Transverse colon (tissue), 4 donors: Measurements from ENCODE around the gene TMEM150C. TPM values are rescaled to one million over a fixed set of nuclear protein-coding genes. Genes with fewer than 3 reads are reported as not detected.

Experiments
- DNase-seq: peaks from one replicate; pipeline ENCODE4 v3.0.0-alpha.2; 2019
- H3K27ac ChIP-seq, 4 donors: fragments of 200-600 bp; sonication (generic); 2 replicates each; pipeline ENCODE4 v1.5.1; 2016 to 2018; ENCODE audit warnings: inconsistent platforms in 4 of 4
- H3K27me3 ChIP-seq: fragments of 200-600 bp; sonication (generic); 2 replicates; pipeline ENCODE4 v1.5.1; 2017; ENCODE audit warnings: inconsistent platforms
- H3K36me3 ChIP-seq, 4 donors: fragments of 200-600 bp; sonication (generic); 2 replicates each; pipeline ENCODE4 v1.5.1; 2017 to 2019; ENCODE audit warnings: inconsistent platforms in 4 of 4
- H3K4me1 ChIP-seq, 4 donors: fragments of 200-600 bp; sonication (generic); 2 replicates each; pipeline ENCODE4 v1.5.1; 2017 to 2020; ENCODE audit warnings: inconsistent platforms in 4 of 4
- H3K4me3 ChIP-seq, 4 donors: fragments of 200-600 bp; sonication (generic); 1 replicate in 1 of 4; 2 replicates in 3 of 4; pipeline versions ENCODE4 v1.5.1 to v1.6.1; 2017 to 2019; ENCODE audit warnings: inconsistent platforms in 4 of 4
- H3K9me3 ChIP-seq, 2 donors: fragments of 200-600 bp; sonication (generic); 2 replicates each; pipeline ENCODE4 v1.5.1; 2017 to 2019; ENCODE audit warnings: inconsistent platforms in 2 of 2
- EP300 ChIP-seq: sonication (generic); formaldehyde crosslinking; IDR thresholded peaks from one replicate; pipeline ENCODE4 v1.6.1; 2017; ENCODE audit warnings: antibody characterized with exemption, low read depth
- POLR2A ChIP-seq: fragments of 450-650 bp; IDR thresholded peaks from one replicate; pipeline ENCODE4 v1.6.1; 2016; ENCODE audit warnings: antibody characterized with exemption, mild to moderate bottlenecking, moderate library complexity
- POLR2AphosphoS5 ChIP-seq, 3 donors: sonication (generic); formaldehyde crosslinking; IDR thresholded peaks; one replicate each; pipeline ENCODE4 v1.6.1; 2016; ENCODE audit warnings: antibody characterized with exemption in 3 of 3
- WGBS, 2 donors: methylation state at CpG; one replicate each; pipeline ENCODE4 v1.1.5; 2018; ENCODE audit warnings: low coverage in 1 of 2; 5-methylcytosine and 5-hydroxymethylcytosine counted together
- in situ Hi-C, 4 donors: fragments of 200-750 bp; cut with MboI; loops; one replicate each; pipeline versions ENCODE4 v1.15.0 to v1.15.1; 2017; ENCODE audit warnings: low sequenced_read_pairs in 3 of 4, low pct_ligation_motif_present in 1 of 4, low pct_unique_long_range_greater_than_20kb in 1 of 4
- intact Hi-C: fragments of 100-400 bp; cut with DNase I; formaldehyde crosslinking; loops from one replicate; pipeline ENCODE4 v1.15.1; 2023; ENCODE audit warnings: low total_unique reads
- total RNA-seq, 4 donors: library from RNA; depleted of rRNA; stranded (reverse); fragments of >200 nt; gene quantifications; one replicate each; pipeline ENCODE4 v1.1.0, GENCODE V29; 2016
- TF ChIP-seq, protein P1 (sequence below), 5 experiments: fragments of 200-600 bp in 3 of 5; fragments of 450-650 bp in 2 of 5; sonication (generic) in 3 of 5; IDR thresholded peaks; 1 replicate in 2 of 5; 2 replicates in 3 of 5; pipeline ENCODE4 v1.5.1; 2016 to 2017; ENCODE audit warnings: antibody characterized with exemption in 5 of 5, inconsistent platforms in 3 of 5, mild to moderate bottlenecking in 2 of 5, moderate library complexity in 1 of 5

TMEM150C gene
- total RNA-seq, 4 donors from 2014 or later = 0.37 to 6.6 (median 5.9) TPM; not detected in 1

DNA sequence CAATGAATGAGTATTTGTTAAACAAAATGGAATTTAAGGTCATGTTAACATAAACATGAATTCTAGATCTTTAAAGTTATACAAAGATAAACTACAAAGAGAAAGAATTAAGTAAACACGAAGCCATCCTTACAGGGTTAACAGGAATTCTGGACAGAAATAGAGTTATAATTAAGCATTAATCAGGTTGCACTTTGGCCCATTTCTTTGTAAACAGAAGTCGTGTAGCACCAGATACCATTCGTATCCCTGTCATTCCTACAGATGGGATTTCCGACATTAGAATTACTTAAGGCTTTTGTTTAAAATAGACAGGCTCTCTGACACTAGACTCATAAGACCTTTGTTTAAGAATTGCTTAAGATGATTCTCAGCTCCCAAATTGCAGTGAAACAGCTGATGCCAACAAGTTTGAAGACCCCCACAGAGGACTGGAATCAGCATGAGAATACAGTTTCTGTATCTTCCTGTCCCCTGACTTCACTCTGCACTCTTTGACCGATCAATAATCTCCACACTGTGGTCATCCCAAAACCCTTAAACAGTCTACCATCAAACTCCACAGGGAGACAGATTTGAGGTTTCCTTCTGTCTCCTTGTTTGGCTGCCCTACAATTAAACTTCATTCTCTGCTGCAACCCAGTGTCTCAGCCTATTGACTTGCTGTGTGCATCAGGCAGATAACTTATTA is 22.3 kb upstream of the TMEM150C start:
- no peak overlapping the region for H3K4me3 ChIP-seq
- DNase-seq = no peak
- H3K4me1 ChIP-seq = no peaks in the 10 kb centered on the region
- no peak overlapping the region for H3K27ac ChIP-seq
- H3K9me3 ChIP-seq = no peaks in the 10 kb centered on the region
- TF ChIP-seq POLR2A = no peak
- no peak for TF ChIP-seq POLR2AphosphoS5 (IDR thresholded peaks at IDR 0.05)
- no peak for TF ChIP-seq EP300
- TF ChIP-seq, protein P1, sequence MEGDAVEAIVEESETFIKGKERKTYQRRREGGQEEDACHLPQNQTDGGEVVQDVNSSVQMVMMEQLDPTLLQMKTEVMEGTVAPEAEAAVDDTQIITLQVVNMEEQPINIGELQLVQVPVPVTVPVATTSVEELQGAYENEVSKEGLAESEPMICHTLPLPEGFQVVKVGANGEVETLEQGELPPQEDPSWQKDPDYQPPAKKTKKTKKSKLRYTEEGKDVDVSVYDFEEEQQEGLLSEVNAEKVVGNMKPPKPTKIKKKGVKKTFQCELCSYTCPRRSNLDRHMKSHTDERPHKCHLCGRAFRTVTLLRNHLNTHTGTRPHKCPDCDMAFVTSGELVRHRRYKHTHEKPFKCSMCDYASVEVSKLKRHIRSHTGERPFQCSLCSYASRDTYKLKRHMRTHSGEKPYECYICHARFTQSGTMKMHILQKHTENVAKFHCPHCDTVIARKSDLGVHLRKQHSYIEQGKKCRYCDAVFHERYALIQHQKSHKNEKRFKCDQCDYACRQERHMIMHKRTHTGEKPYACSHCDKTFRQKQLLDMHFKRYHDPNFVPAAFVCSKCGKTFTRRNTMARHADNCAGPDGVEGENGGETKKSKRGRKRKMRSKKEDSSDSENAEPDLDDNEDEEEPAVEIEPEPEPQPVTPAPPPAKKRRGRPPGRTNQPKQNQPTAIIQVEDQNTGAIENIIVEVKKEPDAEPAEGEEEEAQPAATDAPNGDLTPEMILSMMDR (IDR thresholded peaks at IDR 0.05) = no peak
- no peaks in the 10 kb centered on the region for H3K36me3 ChIP-seq
- no peaks in the 10 kb centered on the region for H3K27me3 ChIP-seq
- intact Hi-C loops = no loop called here
- 61 to 66% methylated on average over 4 to 5 of the region's 5 CpGs for WGBS, 2 donors
- in situ Hi-C loops = no loop called here

DNA sequence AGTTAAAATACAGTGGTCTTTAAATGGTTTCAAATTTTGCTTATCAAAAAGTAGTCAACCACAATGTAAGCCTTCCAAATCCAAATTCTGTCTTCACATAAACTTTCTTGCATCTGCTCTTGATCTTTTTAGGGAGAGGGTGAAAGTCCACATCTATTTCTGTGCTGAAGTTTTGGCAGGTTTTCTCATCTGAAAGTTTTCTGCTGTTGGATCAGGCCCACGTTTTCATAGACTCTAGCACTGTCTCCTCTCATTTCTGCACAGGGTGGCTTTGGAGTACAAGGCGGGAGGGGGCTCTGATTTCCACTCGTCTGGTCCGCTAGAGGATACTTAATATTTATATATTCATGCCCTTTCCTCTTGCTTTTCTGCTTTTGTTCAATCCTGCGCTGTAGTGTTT is 18.1 kb upstream of the TMEM150C start:
- TF ChIP-seq POLR2AphosphoS5 (IDR thresholded peaks at IDR 0.05) = no peak
- TF ChIP-seq POLR2A = no peak
- TF ChIP-seq, protein P1 (IDR thresholded peaks at IDR 0.05) = no peak
- TF ChIP-seq EP300 = no peak
- WGBS, 2 donors = 63 to 85% methylated on average over 4 to 5 of the region's 5 CpGs
- H3K4me1 ChIP-seq = no peaks in the 10 kb centered on the region
- H3K36me3 ChIP-seq = no peaks in the 10 kb centered on the region
- no peaks in the 10 kb centered on the region for H3K27me3 ChIP-seq
- DNase-seq = no peak
- H3K4me3 ChIP-seq = no peak overlapping the region
- intact Hi-C loops (no loop called here), in situ Hi-C loops (no loop called here)
- H3K27ac ChIP-seq = no peak overlapping the region
- H3K9me3 ChIP-seq = no peaks in the 10 kb centered on the region

DNA sequence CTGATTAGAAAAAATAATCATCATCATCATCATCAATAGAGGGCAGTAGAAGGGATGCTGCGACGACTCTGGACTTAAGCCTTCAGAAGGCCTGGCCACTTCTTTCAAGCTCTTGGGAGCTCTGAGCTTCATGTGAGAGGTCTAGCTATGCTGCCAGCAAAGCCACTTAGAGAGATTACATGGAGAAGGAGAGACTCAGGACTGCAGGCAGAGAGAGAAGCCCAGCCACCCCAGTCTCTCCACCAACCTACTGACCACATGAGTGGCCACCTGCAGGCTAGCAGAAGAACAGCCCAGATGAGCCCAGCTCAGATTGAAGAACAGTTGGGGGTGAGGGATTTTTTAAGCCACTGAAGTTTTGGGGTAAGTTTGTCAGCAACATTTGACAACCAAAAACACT is 17.1 kb upstream of the TMEM150C start:
- Histone ChIP-seq H3K27me3 (no peaks in the 10 kb centered on the region), H3K27ac (no peak overlapping the region), H3K36me3 (no peaks in the 10 kb centered on the region), H3K4me1 (no peaks in the 10 kb centered on the region), H3K9me3 (no peaks in the 10 kb centered on the region), H3K4me3 (no peak overlapping the region)
- in situ Hi-C loops (no loop called here), intact Hi-C loops (no loop called here)
- 85 to 92% methylated on average over 2 of the region's 2 CpGs for WGBS, 2 donors
- TF ChIP-seq, protein P1 (IDR thresholded peaks at IDR 0.05) = no peak
- no peak for TF ChIP-seq EP300
- no peak for TF ChIP-seq POLR2A
- TF ChIP-seq POLR2AphosphoS5 (IDR thresholded peaks at IDR 0.05) = no peak
- no peak for DNase-seq

DNA sequence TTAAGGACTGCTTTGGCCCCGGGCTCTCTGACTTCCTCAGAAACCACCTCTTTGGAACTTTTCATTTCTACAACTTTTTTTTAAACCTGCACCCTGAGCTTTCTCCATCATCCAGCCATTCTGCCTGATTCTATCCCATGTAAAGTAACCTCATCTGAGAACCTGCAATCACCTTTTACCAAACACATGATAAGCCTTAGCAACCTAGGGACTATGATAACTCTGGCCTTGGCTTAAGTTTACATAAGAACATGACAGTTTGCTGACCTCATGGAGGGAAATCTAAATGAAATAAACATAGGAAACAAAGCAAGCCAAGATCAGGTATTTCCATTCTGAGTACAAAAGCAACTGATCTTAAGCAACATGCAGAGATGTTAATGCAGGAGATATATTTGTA is 15.7 kb upstream of the TMEM150C start:
- whole genome bisulfite sequencing, 2 donors = 71 to 78% methylated on average over 1 of the region's 1 CpG
- intact Hi-C loops (no loop called here), in situ Hi-C loops (no loop called here)
- H3K36me3 ChIP-seq = no peaks in the 10 kb centered on the region
- no peak for DNase-seq
- no peak overlapping the region for H3K27ac ChIP-seq
- TF ChIP-seq, protein P1 (IDR thresholded peaks at IDR 0.05) = no peak
- TF ChIP-seq POLR2A (no peak), POLR2AphosphoS5 (IDR thresholded peaks at IDR 0.05) (no peak), EP300 (no peak)
- H3K9me3 ChIP-seq = no peaks in the 10 kb centered on the region
- no peaks in the 10 kb centered on the region for H3K4me1 ChIP-seq
- no peaks in the 10 kb centered on the region for H3K27me3 ChIP-seq
- H3K4me3 ChIP-seq = no peak overlapping the region
